ENCODE measurements around the gene KCNQ1. TPM values are rescaled to one million over a fixed set of nuclear protein-coding genes. Genes with fewer than 3 reads are reported as not detected.

The KCNQ1 gene
- total RNA-seq, 1 donor from 2014 or later: 0.86 TPM

GRCh38 chr11:2518983-2519340 is 74.2 kb downstream of the KCNQ1 start:
- no peaks in the 10 kb centered on the region for H3K4me1 Mint-ChIP-seq
- H3K27ac Mint-ChIP-seq (ENCODE audit: unreplicated experiment): no peak overlapping the region
- H3K4me3 Mint-ChIP-seq: no peak overlapping the region
- no peaks in the 10 kb centered on the region for H3K27me3 Mint-ChIP-seq (ENCODE audit: low read depth)
- TF ChIP-seq, protein P1, sequence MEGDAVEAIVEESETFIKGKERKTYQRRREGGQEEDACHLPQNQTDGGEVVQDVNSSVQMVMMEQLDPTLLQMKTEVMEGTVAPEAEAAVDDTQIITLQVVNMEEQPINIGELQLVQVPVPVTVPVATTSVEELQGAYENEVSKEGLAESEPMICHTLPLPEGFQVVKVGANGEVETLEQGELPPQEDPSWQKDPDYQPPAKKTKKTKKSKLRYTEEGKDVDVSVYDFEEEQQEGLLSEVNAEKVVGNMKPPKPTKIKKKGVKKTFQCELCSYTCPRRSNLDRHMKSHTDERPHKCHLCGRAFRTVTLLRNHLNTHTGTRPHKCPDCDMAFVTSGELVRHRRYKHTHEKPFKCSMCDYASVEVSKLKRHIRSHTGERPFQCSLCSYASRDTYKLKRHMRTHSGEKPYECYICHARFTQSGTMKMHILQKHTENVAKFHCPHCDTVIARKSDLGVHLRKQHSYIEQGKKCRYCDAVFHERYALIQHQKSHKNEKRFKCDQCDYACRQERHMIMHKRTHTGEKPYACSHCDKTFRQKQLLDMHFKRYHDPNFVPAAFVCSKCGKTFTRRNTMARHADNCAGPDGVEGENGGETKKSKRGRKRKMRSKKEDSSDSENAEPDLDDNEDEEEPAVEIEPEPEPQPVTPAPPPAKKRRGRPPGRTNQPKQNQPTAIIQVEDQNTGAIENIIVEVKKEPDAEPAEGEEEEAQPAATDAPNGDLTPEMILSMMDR (conservative IDR thresholded peaks at IDR 0.05): no peak
- DNase-seq (ENCODE audit: low read depth, low spot score): no peak
- H3K36me3 Mint-ChIP-seq (ENCODE audit: low read depth): no peaks in the 10 kb centered on the region
- H3K9me3 Mint-ChIP-seq: no peaks in the 10 kb centered on the region

GRCh38 chr11:2519517-2519861 is 74.7 kb downstream of the KCNQ1 start:
- Mint-ChIP-seq H3K4me3 (no peak overlapping the region), H3K27me3 (ENCODE audit: low read depth) (no peaks in the 10 kb centered on the region), H3K9me3 (no peaks in the 10 kb centered on the region), H3K27ac (ENCODE audit: unreplicated experiment) (no peak overlapping the region), H3K4me1 (no peaks in the 10 kb centered on the region), H3K36me3 (ENCODE audit: low read depth) (no peaks in the 10 kb centered on the region)
- DNase-seq (ENCODE audit: low read depth, low spot score): no peak
- TF ChIP-seq, protein P1 (conservative IDR thresholded peaks at IDR 0.05): no peak

- H3K4me1 Mint-ChIP-seq: no peaks in the 10 kb centered on the region
- H3K9me3 Mint-ChIP-seq: no peaks in the 10 kb centered on the region
- H3K27ac Mint-ChIP-seq (ENCODE audit: unreplicated experiment): no peak overlapping the region
- no peaks in the 10 kb centered on the region for H3K27me3 Mint-ChIP-seq (ENCODE audit: low read depth)
- no peak for DNase-seq (ENCODE audit: low read depth, low spot score)
- TF ChIP-seq, protein P1 (conservative IDR thresholded peaks at IDR 0.05): no peak
- no peak overlapping the region for H3K4me3 Mint-ChIP-seq
- no peaks in the 10 kb centered on the region for H3K36me3 Mint-ChIP-seq (ENCODE audit: low read depth)
These were observed 75.3 kb downstream of the KCNQ1 start for GRCh38 chr11:2519862-2520735.

- no peaks in the 10 kb centered on the region for H3K36me3 Mint-ChIP-seq (ENCODE audit: low read depth)
- no peak overlapping the region for H3K27ac Mint-ChIP-seq (ENCODE audit: unreplicated experiment)
- H3K4me3 Mint-ChIP-seq: no peak overlapping the region
- H3K27me3 Mint-ChIP-seq (ENCODE audit: low read depth): no peaks in the 10 kb centered on the region
- no peak for DNase-seq (ENCODE audit: low read depth, low spot score)
- H3K4me1 Mint-ChIP-seq: no peaks in the 10 kb centered on the region
- TF ChIP-seq, protein P1 (conservative IDR thresholded peaks at IDR 0.05): no peak
- no peaks in the 10 kb centered on the region for H3K9me3 Mint-ChIP-seq
These were observed 75.9 kb downstream of the KCNQ1 start for GRCh38 chr11:2520736-2521035.

DNA sequence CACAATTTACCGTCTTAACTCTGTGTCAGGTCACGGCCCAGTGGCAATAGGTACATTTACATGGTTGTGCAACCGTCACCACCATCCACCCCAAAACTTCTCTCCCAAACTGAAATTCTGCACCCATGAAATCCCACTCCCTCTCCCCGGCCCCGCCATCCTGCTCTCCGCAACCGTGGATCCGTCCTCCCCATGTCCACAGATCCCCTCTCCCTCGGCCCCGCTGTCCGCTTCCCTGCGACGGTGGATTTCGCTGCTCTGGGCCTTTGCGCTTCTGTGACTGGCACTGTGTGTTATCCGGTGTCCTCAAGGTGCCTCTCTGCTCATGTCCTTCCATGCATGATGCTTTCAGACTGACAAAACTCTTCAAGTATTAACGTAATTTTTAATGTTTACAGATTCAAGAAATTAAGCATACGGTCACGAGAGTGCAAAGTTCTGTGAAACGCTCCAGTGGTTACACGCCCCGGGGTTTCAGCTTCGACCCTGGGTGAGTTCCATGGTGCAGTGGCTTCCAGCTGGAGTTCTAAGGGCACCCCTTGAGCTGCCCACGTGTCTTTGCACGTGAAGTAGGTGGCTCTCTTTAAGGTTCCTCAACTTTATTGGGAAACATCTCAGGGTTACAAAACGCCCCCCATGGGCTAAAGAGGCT is 76.4 kb downstream of the KCNQ1 start:
- TF ChIP-seq, protein P1 (conservative IDR thresholded peaks at IDR 0.05): no peak
- H3K4me3 Mint-ChIP-seq: no peak overlapping the region

More for the DNA sequence above, 76.4 kb downstream of the KCNQ1 start:
- no peak for DNase-seq (ENCODE audit: low read depth, low spot score)
- Mint-ChIP-seq H3K9me3 (no peaks in the 10 kb centered on the region), H3K27me3 (ENCODE audit: low read depth) (no peaks in the 10 kb centered on the region), H3K27ac (ENCODE audit: unreplicated experiment) (peak overlapping the region; percentile 43), H3K36me3 (ENCODE audit: low read depth) (no peaks in the 10 kb centered on the region), H3K4me1 (no peaks in the 10 kb centered on the region)
